SU-DHL-6 (cell line): ENCODE measurements around the gene RBFOX2.
"Not testable (repeated sequence)": the region's sequence is repeated elsewhere in the genome, so short reads cannot be mapped to it uniquely, and the experiment has no call there.

Experiments used
- H2AFZ ChIP-seq: fragments of 200-600 bp; sonication (generic); 2 replicates; pipeline ENCODE4 v1.6.1; 2014; ENCODE audit warnings: low read depth, mild to moderate bottlenecking, moderate library complexity, mixed read lengths, antibody characterized with exemption, low read length; ENCODE audit not compliant: severe bottlenecking
- H3F3A ChIP-seq: fragments of 200-600 bp; shearing (Covaris generic); 2 replicates; pipeline ENCODE4 v1.6.0; 2016; ENCODE audit warnings: antibody characterized with exemption, mild to moderate bottlenecking; ENCODE audit not compliant: insufficient read depth
- H3K27ac ChIP-seq: fragments of 200-600 bp; sonication (generic); 2 replicates; pipeline ENCODE4 v1.5.1; 2016; ENCODE audit warnings: low read depth, mild to moderate bottlenecking, low read length, moderate library complexity, mixed read lengths
- H3K27me3 ChIP-seq: fragments of 200-600 bp; sonication (generic), shearing (Covaris generic); 2 replicates; pipeline ENCODE4 v1.6.0; 2014; ENCODE audit warnings: mild to moderate bottlenecking, low read length
- H3K36me3 ChIP-seq: fragments of 200-600 bp; sonication (generic); 2 replicates; pipeline ENCODE4 v1.6.1; 2014; ENCODE audit warnings: mild to moderate bottlenecking, low read length, mixed read lengths
- H3K4me2 ChIP-seq: fragments of 300-600, 200-600 bp; shearing (Covaris generic), sonication (generic); 2 replicates; pipeline ENCODE4 v1.6.0; 2014; ENCODE audit warnings: low read length, low read depth, mild to moderate bottlenecking; ENCODE audit not compliant: poor library complexity, severe bottlenecking
- H3K4me3 ChIP-seq: fragments of 200-600 bp; sonication (generic); 2 replicates; pipeline ENCODE4 v1.5.1; 2014; ENCODE audit warnings: antibody characterized with exemption, low read length, mild to moderate bottlenecking, mixed read lengths; ENCODE audit not compliant: insufficient read depth, poor library complexity, severe bottlenecking
- H3K79me2 ChIP-seq: fragments of 200-600 bp; sonication (generic); 2 replicates; pipeline ENCODE4 v1.6.1; 2014; ENCODE audit warnings: mild to moderate bottlenecking, low read length, moderate library complexity; ENCODE audit not compliant: insufficient read depth
- H3K9ac ChIP-seq: fragments of 200-600 bp; sonication (generic); 2 replicates; pipeline ENCODE4 v1.7.0; 2014; ENCODE audit warnings: mild to moderate bottlenecking, low read length
- H3K9me2 ChIP-seq: fragments of 200-600 bp; sonication (generic); replicated peaks from 2 replicates; pipeline ENCODE4 v1.6.1; 2014; ENCODE audit warnings: low read length; ENCODE audit not compliant: insufficient read depth
- H3K9me3 ChIP-seq: fragments of 200-600 bp; sonication (generic); 2 replicates; pipeline ENCODE4 v1.6.1; 2014; ENCODE audit warnings: low read length, mixed read lengths; ENCODE audit not compliant: insufficient read depth
- H4K20me1 ChIP-seq: fragments of 200-600 bp; sonication (generic); 2 replicates; pipeline ENCODE4 v1.6.1; 2014; ENCODE audit warnings: low read depth, mild to moderate bottlenecking, antibody characterized with exemption, low read length, moderate library complexity, mixed read lengths
- EZH2phosphoT487 ChIP-seq: fragments of 200-600 bp; sonication (generic), shearing (Covaris generic); conservative IDR thresholded peaks from 2 replicates; pipeline ENCODE4 v1.6.1; 2018; ENCODE audit warnings: mild to moderate bottlenecking, antibody characterized with exemption, low read length, moderate library complexity, mixed read lengths
- TF ChIP-seq, protein P1 (sequence below): fragments of 200-600 bp; sonication (generic); IDR thresholded peaks from one replicate; pipeline ENCODE4 v1.5.1; 2017; ENCODE audit warnings: antibody characterized with exemption, mild to moderate bottlenecking, low read length, moderate library complexity; ENCODE audit not compliant: insufficient read depth, poor library complexity, severe bottlenecking

RBFOX2 gene

DNA sequence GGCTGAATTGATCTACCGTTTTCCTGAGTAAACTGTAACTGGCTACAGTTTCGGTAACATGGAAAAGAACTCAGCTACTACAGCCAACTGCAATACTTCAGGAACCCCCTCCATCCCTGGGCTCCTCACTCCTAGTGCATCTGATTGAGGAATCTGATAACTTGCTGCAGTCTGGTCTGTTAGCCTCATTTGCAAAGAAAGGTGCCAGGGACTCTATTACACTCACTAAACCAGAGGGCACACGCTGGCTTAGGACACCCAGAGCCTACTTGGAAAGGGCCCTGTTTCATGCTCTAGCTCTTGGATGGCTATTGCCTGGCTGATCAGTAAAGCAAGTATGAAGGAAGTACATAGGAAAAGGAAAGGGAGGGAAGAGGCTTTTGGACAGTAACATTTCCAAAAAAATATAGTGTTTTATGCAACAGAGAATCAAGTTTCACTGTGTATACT is 288.7 kb downstream of the RBFOX2 start:
- H3K4me2 ChIP-seq, result no peak overlapping the region
- no peak overlapping the region for H3K4me3 ChIP-seq
- H3K9me2 ChIP-seq, result no peaks in the 10 kb centered on the region
- no peak overlapping the region for H2AFZ ChIP-seq
- no peaks in the 10 kb centered on the region for H4K20me1 ChIP-seq
- no peak overlapping the region for H3K9ac ChIP-seq
- no peaks in the 10 kb centered on the region for H3K9me3 ChIP-seq
- H3K79me2 ChIP-seq, result peaks cover 6% of the 10 kb centered on the region
- TF ChIP-seq, protein P1, sequence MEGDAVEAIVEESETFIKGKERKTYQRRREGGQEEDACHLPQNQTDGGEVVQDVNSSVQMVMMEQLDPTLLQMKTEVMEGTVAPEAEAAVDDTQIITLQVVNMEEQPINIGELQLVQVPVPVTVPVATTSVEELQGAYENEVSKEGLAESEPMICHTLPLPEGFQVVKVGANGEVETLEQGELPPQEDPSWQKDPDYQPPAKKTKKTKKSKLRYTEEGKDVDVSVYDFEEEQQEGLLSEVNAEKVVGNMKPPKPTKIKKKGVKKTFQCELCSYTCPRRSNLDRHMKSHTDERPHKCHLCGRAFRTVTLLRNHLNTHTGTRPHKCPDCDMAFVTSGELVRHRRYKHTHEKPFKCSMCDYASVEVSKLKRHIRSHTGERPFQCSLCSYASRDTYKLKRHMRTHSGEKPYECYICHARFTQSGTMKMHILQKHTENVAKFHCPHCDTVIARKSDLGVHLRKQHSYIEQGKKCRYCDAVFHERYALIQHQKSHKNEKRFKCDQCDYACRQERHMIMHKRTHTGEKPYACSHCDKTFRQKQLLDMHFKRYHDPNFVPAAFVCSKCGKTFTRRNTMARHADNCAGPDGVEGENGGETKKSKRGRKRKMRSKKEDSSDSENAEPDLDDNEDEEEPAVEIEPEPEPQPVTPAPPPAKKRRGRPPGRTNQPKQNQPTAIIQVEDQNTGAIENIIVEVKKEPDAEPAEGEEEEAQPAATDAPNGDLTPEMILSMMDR, result no peak
- no peak for TF ChIP-seq EZH2phosphoT487
- H3K27me3 ChIP-seq, result no peaks in the 10 kb centered on the region
- 0 out of 2 replicates have a peak overlapping the region, but pooled peaks have one; percentile 34 for H3K27ac ChIP-seq
- peaks cover 47% of the 10 kb centered on the region for H3F3A ChIP-seq
- H3K36me3 ChIP-seq, result peaks cover 5% of the 10 kb centered on the region

- Histone ChIP-seq H3K4me2 (no peak overlapping the region), H3F3A (peaks cover 41% of the 10 kb centered on the region), H3K27me3 (no peaks in the 10 kb centered on the region), H3K9ac (no peak overlapping the region), H3K4me3 (no peak overlapping the region), H3K9me3 (no peaks in the 10 kb centered on the region), H3K27ac (no peak overlapping the region), H3K36me3 (peaks cover 5% of the 10 kb centered on the region), H3K9me2 (no peaks in the 10 kb centered on the region), H4K20me1 (no peaks in the 10 kb centered on the region), H2AFZ (no peak overlapping the region), H3K79me2 (no peaks in the 10 kb centered on the region; the same call in 1 of the 2 replicates)
- no peak for TF ChIP-seq EZH2phosphoT487
- TF ChIP-seq, protein P1, result no peak
Measured at GRCh38 chr22:35739076-35739930, 289.3 kb downstream of the RBFOX2 start.

DNA sequence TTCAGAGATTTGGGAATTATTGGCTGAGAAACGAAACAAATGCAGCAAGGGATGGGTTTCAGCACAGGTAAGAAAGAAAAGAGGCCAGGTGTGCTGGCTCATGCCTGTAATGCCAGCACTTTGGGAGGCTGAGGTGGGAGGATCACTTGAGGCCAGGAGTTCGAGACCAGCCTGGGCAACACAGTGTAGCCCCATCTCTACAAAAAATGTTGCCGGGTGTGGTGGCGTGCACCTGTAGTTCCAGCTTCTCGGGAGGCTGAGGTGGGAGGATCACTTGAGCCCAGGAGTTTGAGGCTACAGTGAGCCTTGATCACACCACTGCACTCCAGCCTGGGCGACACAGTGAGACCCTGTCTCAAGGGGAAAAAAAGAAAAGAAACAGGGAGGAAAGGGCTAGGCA is 290.7 kb downstream of the RBFOX2 start:
- not testable (repeated sequence) for H3K9me3 ChIP-seq, H3K4me3 ChIP-seq, H3K27me3 ChIP-seq, H3K4me2 ChIP-seq, H3K9me2 ChIP-seq, H3K27ac ChIP-seq, H3K9ac ChIP-seq, H2AFZ ChIP-seq, H3K36me3 ChIP-seq, H3K79me2 ChIP-seq, H4K20me1 ChIP-seq
- H3F3A ChIP-seq, result peaks cover 27% of the 10 kb centered on the region

GRCh38 chr22:35736701-35737100 is 291.9 kb downstream of the RBFOX2 start:
- Histone ChIP-seq H3K79me2 (no peaks in the 10 kb centered on the region), H3K4me2 (no peak overlapping the region), H3K27ac (no peak overlapping the region), H4K20me1 (no peaks in the 10 kb centered on the region), H2AFZ (no peak overlapping the region), H3K9me3 (no peaks in the 10 kb centered on the region), H3K9me2 (no peaks in the 10 kb centered on the region), H3K9ac (no peak overlapping the region), H3F3A (peaks cover 15% of the 10 kb centered on the region), H3K36me3 (no peaks in the 10 kb centered on the region), H3K27me3 (no peaks in the 10 kb centered on the region), H3K4me3 (no peak overlapping the region)
- TF ChIP-seq, protein P1, result no peak
- no peak for TF ChIP-seq EZH2phosphoT487
